ENCODE data around the gene DHRS7B. TPM values are rescaled to one million over a fixed set of nuclear protein-coding genes. Genes with fewer than 3 reads are reported as not detected.
"Not testable (repeated sequence)": the region's sequence is repeated elsewhere in the genome, so short reads cannot be mapped to it uniquely, and the experiment has no call there.

Gene DHRS7B
- total and polyA plus RNA-seq, 11 donors: 20.2 to 45.2 (median 35.7) TPM

GRCh38 chr17:21079196-21079595 lies 47.6 kb upstream of the DHRS7B start:
- Histone ChIP-seq H3K4me1 (peaks cover 0 to 23% (median 0%) of the 10 kb centered on the region in 12 donors), H3K4me3 (no peak overlapping the region), H3K27ac (no peak overlapping the region), H3K36me3 (no peaks in the 10 kb centered on the region), H3K9me3 (no peaks in the 10 kb centered on the region), H3K27me3 (no peaks in the 10 kb centered on the region)
- DNase-seq: no peak
- intact Hi-C loops (cut with DNase I): no loop called here
- ATAC-seq: no peak
- WGBS, 4 donors: 46 to 55% (median 53%) methylated on average over 7 of the region's 7 CpGs
- TF ChIP-seq CTCF (IDR thresholded peaks at IDR 0.05) (no peak), POLR2A (IDR thresholded peaks at IDR 0.05) (no peak)

GRCh38 chr17:21082001-21082436 lies 44.7 kb upstream of the DHRS7B start:
- TF ChIP-seq POLR2A (IDR thresholded peaks at IDR 0.05) (no peak), CTCF (IDR thresholded peaks at IDR 0.05) (no peak)
- H3K4me1 ChIP-seq: peaks cover 0 to 10% (median 0%) of the 10 kb centered on the region in 12 donors
- no peak overlapping the region for H3K27ac ChIP-seq
- H3K27me3 ChIP-seq: no peaks in the 10 kb centered on the region
- H3K36me3 ChIP-seq: no peaks in the 10 kb centered on the region
- no peaks in the 10 kb centered on the region for H3K9me3 ChIP-seq
- 78 to 81% (median 79%) methylated on average over 5 of the region's 5 CpGs for WGBS, 4 donors
- no peak for DNase-seq
- no peak for ATAC-seq
- H3K4me3 ChIP-seq: no peak overlapping the region
- intact Hi-C loops (cut with DNase I): no loop called here

- H3K4me1 ChIP-seq; DNase-seq; H3K36me3 ChIP-seq; H3K27me3 ChIP-seq; H3K27ac ChIP-seq; intact Hi-C loops (cut with DNase I); H3K9me3 ChIP-seq; H3K4me3 ChIP-seq; ATAC-seq: not testable (repeated sequence)
- 98 to 100% (median 100%) methylated on average over 1 of the region's 1 CpG for WGBS, 4 donors
Measured at GRCh38 chr17:21085280-21085679, 41.5 kb upstream of the DHRS7B start.

- H3K36me3 ChIP-seq: no peaks in the 10 kb centered on the region
- no peaks in the 10 kb centered on the region for H3K27me3 ChIP-seq
- ATAC-seq (no peak), DNase-seq (no peak)
- WGBS, 4 donors: 77 to 89% (median 85%) methylated on average over 32 of the region's 32 CpGs
- H3K4me3 ChIP-seq: no peak overlapping the region
- H3K4me1 ChIP-seq: peaks cover 0 to 9% (median 0%) of the 10 kb centered on the region in 12 donors
- H3K9me3 ChIP-seq: no peaks in the 10 kb centered on the region
- H3K27ac ChIP-seq: no peak overlapping the region
- no peak for TF ChIP-seq CTCF (IDR thresholded peaks at IDR 0.05)
- TF ChIP-seq POLR2A (IDR thresholded peaks at IDR 0.05): no peak
- intact Hi-C loops (cut with DNase I): no loop called here
Measured at GRCh38 chr17:21085707-21086106, 41.1 kb upstream of the DHRS7B start.

GRCh38 chr17:21089145-21089544 lies 37.6 kb upstream of the DHRS7B start:
- DNase-seq (no peak), ATAC-seq (no peak)
- Histone ChIP-seq H3K27ac (no peak overlapping the region), H3K27me3 (no peaks in the 10 kb centered on the region), H3K4me3 (no peak overlapping the region), H3K36me3 (no peaks in the 10 kb centered on the region), H3K4me1 (peaks cover 0 to 9% (median 0%) of the 10 kb centered on the region in 12 donors), H3K9me3 (no peaks in the 10 kb centered on the region)
- 70 to 85% (median 79%) methylated on average over 1 of the region's 1 CpG for WGBS, 4 donors
- intact Hi-C loops (cut with DNase I): no loop called here
- TF ChIP-seq POLR2A (IDR thresholded peaks at IDR 0.05) (no peak), CTCF (IDR thresholded peaks at IDR 0.05) (no peak)

Data from heart left ventricle (tissue), 16 donors.